ENCODE data around the gene ARAP2.

The ARAP2 gene

DNA sequence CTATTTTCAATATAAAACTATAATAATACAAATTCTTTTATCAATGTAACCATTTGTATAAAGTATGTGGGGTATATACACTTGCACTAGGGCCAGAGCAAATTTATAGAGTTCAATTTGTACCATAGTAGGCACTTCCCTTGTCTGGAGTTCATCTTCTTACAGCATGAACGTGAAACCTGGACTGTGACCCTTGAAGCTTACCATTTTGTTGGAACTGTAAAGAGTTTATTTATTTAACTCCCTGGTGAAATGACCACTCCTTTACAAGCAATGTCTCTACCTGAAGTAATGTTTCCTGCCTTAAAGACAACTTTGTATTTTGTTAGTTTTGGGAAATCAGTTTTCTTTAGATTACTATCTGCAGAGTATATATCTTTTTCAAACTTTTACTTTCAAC lies 188.2 kb downstream of the ARAP2 start:
- TF ChIP-seq EZH2phosphoT487 (IDR thresholded peaks at IDR 0.05; ENCODE audit: low read depth): no peak
- TF ChIP-seq, protein P1, sequence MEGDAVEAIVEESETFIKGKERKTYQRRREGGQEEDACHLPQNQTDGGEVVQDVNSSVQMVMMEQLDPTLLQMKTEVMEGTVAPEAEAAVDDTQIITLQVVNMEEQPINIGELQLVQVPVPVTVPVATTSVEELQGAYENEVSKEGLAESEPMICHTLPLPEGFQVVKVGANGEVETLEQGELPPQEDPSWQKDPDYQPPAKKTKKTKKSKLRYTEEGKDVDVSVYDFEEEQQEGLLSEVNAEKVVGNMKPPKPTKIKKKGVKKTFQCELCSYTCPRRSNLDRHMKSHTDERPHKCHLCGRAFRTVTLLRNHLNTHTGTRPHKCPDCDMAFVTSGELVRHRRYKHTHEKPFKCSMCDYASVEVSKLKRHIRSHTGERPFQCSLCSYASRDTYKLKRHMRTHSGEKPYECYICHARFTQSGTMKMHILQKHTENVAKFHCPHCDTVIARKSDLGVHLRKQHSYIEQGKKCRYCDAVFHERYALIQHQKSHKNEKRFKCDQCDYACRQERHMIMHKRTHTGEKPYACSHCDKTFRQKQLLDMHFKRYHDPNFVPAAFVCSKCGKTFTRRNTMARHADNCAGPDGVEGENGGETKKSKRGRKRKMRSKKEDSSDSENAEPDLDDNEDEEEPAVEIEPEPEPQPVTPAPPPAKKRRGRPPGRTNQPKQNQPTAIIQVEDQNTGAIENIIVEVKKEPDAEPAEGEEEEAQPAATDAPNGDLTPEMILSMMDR (IDR thresholded peaks at IDR 0.05; ENCODE audit: low read depth, low read length): no peak
- Histone ChIP-seq H3K4me1 (ENCODE audit: low read length) (peaks cover 6% of the 10 kb centered on the region; the same call in 1 of the 2 replicates), H4K20me1 (ENCODE audit: insufficient read depth, low read length) (no peaks in the 10 kb centered on the region), H3K9me3 (ENCODE audit: insufficient read depth, low read length) (no peaks in the 10 kb centered on the region), H3K27ac (ENCODE audit: low read length) (no peak overlapping the region), H2AFZ (ENCODE audit: low read depth, low read length) (no peak overlapping the region), H3K79me2 (ENCODE audit: low read length) (no peaks in the 10 kb centered on the region), H3K4me2 (ENCODE audit: low read length) (no peak overlapping the region), H3K27me3 (ENCODE audit: low read depth, low read length) (no peaks in the 10 kb centered on the region), H3K36me3 (replicated peaks; ENCODE audit: low read depth, low read length) (no peaks in the 10 kb centered on the region), H3K9ac (ENCODE audit: low read length) (no peak overlapping the region), H3K4me3 (ENCODE audit: low read length) (no peak overlapping the region)

DNA sequence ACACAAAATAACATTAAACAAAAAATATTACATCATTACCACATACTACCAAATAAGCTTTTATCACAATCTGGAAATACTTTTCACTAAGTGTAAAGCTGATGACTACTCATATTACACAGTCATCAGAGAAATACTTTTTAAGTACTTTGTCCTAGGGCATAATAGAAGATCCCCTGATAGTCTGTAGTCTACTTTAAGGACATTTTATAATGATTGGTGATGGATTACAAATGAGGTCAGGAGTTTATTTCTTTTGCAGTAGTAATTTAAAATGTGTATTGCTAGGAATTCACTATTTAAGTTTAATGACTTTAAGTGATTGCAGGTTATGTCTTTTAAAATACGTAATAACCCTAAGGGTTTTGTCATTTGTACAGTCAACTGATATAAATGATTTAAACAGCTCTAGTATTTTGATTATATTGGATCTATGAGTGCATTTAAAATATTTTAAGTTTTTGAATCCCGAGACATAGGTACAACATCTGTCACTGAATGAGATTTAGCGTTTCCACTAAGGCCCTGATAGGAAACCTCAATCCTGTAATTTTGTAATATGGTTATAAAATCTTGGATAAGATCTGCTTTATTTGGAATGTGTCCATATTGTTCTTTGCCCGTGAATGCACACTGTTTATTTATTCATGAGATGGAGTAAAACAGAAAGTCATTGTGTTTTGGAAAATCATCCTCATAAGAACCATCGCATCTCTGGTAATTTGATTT lies 189.5 kb downstream of the ARAP2 start:
- H3K27me3 ChIP-seq (ENCODE audit: low read depth, low read length): no peaks in the 10 kb centered on the region
- peaks cover 6% of the 10 kb centered on the region; the same call in 1 of the 2 replicates for H3K4me1 ChIP-seq (ENCODE audit: low read length)
- no peaks in the 10 kb centered on the region for H3K9me3 ChIP-seq (ENCODE audit: insufficient read depth, low read length)
- no peaks in the 10 kb centered on the region for H4K20me1 ChIP-seq (ENCODE audit: insufficient read depth, low read length)
- TF ChIP-seq, protein P1 (IDR thresholded peaks at IDR 0.05; ENCODE audit: low read depth, low read length): no peak
- TF ChIP-seq EZH2phosphoT487 (IDR thresholded peaks at IDR 0.05; ENCODE audit: low read depth): no peak
- H2AFZ ChIP-seq (ENCODE audit: low read depth, low read length): no peak overlapping the region
- no peaks in the 10 kb centered on the region for H3K79me2 ChIP-seq (ENCODE audit: low read length)
- no peak overlapping the region for H3K27ac ChIP-seq (ENCODE audit: low read length)
- H3K4me3 ChIP-seq (ENCODE audit: low read length): no peak overlapping the region
- H3K4me2 ChIP-seq (ENCODE audit: low read length): no peak overlapping the region
- no peak overlapping the region for H3K9ac ChIP-seq (ENCODE audit: low read length)
- H3K36me3 ChIP-seq (replicated peaks; ENCODE audit: low read depth, low read length): no peaks in the 10 kb centered on the region

DNA sequence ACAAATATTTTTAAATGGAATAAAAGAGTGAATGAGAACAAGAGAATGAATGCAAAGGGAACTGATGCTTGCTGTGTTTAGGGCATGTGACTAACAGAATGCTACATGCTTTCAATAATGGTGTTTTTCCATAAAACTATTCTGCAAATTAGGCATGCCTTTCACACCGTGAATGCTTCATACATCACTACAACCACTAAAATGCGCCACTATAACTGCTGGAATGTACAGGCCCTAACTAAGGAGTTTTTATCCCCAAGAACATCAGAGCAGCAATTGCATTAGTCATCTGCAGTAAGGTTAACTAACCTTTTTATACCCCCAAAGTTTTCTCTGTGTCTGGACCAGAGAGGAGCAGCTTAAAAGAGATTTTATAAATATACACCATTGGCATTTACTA lies 190.4 kb downstream of the ARAP2 start:
- TF ChIP-seq EZH2phosphoT487 (IDR thresholded peaks at IDR 0.05; ENCODE audit: low read depth): no peak
- no peak overlapping the region for H3K9ac ChIP-seq (ENCODE audit: low read length)
- no peak overlapping the region for H3K27ac ChIP-seq (ENCODE audit: low read length)
- H4K20me1 ChIP-seq (ENCODE audit: insufficient read depth, low read length): no peaks in the 10 kb centered on the region
- no peaks in the 10 kb centered on the region for H3K4me1 ChIP-seq (ENCODE audit: low read length)
- H3K27me3 ChIP-seq (ENCODE audit: low read depth, low read length): no peaks in the 10 kb centered on the region
- no peaks in the 10 kb centered on the region for H3K36me3 ChIP-seq (replicated peaks; ENCODE audit: low read depth, low read length)
- no peak overlapping the region for H3K4me2 ChIP-seq (ENCODE audit: low read length)
- no peak overlapping the region for H3K4me3 ChIP-seq (ENCODE audit: low read length)
- H3K79me2 ChIP-seq (ENCODE audit: low read length): no peaks in the 10 kb centered on the region
- H3K9me3 ChIP-seq (ENCODE audit: insufficient read depth, low read length): no peaks in the 10 kb centered on the region
- H2AFZ ChIP-seq (ENCODE audit: low read depth, low read length): no peak overlapping the region

DNA sequence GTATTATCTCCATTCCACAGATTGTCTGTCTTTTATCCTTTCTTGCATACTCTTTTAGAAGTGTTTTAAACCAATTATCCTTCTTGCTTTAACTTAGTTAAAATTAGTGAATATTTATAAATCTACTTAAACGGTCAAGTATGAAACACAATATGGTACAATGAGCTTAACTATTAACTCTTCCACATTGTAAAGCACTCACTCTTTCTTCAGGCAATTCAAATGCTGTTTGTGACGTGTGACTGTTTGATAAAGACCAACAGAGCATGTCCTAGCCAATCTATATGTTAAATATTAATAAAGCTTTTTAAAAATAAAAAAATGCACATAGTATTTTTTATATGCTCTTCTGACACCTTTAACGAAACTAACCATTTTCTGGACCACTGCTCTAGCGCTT lies 192.7 kb downstream of the ARAP2 start:
- Histone ChIP-seq H3K36me3 (replicated peaks; ENCODE audit: low read depth, low read length) (no peaks in the 10 kb centered on the region), H3K27ac (ENCODE audit: low read length) (no peak overlapping the region), H3K4me3 (ENCODE audit: low read length) (no peak overlapping the region), H3K9me3 (ENCODE audit: insufficient read depth, low read length) (no peaks in the 10 kb centered on the region), H3K79me2 (ENCODE audit: low read length) (no peaks in the 10 kb centered on the region), H3K27me3 (ENCODE audit: low read depth, low read length) (no peaks in the 10 kb centered on the region), H3K9ac (ENCODE audit: low read length) (no peak overlapping the region), H3K4me2 (ENCODE audit: low read length) (no peak overlapping the region), H3K4me1 (ENCODE audit: low read length) (no peaks in the 10 kb centered on the region), H2AFZ (ENCODE audit: low read depth, low read length) (no peak overlapping the region), H4K20me1 (ENCODE audit: insufficient read depth, low read length) (no peaks in the 10 kb centered on the region)
- TF ChIP-seq, protein P1 (IDR thresholded peaks at IDR 0.05; ENCODE audit: low read depth, low read length): no peak
- no peak for TF ChIP-seq EZH2phosphoT487 (IDR thresholded peaks at IDR 0.05; ENCODE audit: low read depth)
